HepG2 (cell line): ENCODE measurements around the gene RABGAP1L. TPM values are rescaled to one million over a fixed set of nuclear protein-coding genes. Genes with fewer than 3 reads are reported as not detected.

ENCODE experiments used
- ARHGAP35 ChIP-seq: sonication (generic); formaldehyde crosslinking; IDR thresholded peaks from 2 replicates; pipeline ENCODE4 v1.9.0; 2022; ENCODE audit warnings: mild to moderate bottlenecking, inconsistent platforms, moderate library complexity, missing genetic modification reagents, borderline replicate concordance
- ARID5B ChIP-seq: IDR thresholded peaks from 2 replicates; pipeline ENCODE4 v1.4.0; 2020; ENCODE audit warnings: mild to moderate bottlenecking, missing genetic modification reagents
- FOSL2 ChIP-seq: sonication (generic); formaldehyde crosslinking; IDR thresholded peaks from 2 replicates; pipeline ENCODE4 v1.4.0; 2020; ENCODE audit warnings: missing genetic modification reagents
- FOXA1 ChIP-seq, 2 experiments: fragments of 450-650 bp in 1 of 2; sonication (generic) in 1 of 2; formaldehyde crosslinking in 1 of 2; IDR thresholded peaks; 2 replicates each; pipeline versions ENCODE4 v1.4.0 to v1.6.1; 2016 to 2020; ENCODE audit warnings: missing genetic modification reagents in 1 of 2
- FOXK1 ChIP-seq: sonication (generic); formaldehyde crosslinking; IDR thresholded peaks from 2 replicates; pipeline ENCODE4 v1.4.0; 2020; ENCODE audit warnings: low read depth, missing genetic modification reagents, borderline replicate concordance
- HOMEZ ChIP-seq: IDR thresholded peaks from 2 replicates; pipeline ENCODE4 v1.6.1; 2016; ENCODE audit warnings: low read depth
- MIER3 ChIP-seq: IDR thresholded peaks from 2 replicates; pipeline ENCODE4 v1.6.1; 2016; ENCODE audit warnings: missing compliant biosample characterization, borderline replicate concordance
- PRDM4 ChIP-seq: sonication (generic); formaldehyde crosslinking; IDR thresholded peaks from 2 replicates; pipeline ENCODE4 v1.9.0; 2021; ENCODE audit warnings: missing genetic modification reagents, borderline replicate concordance
- STAG1 ChIP-seq: sonication (generic); formaldehyde crosslinking; IDR thresholded peaks from 2 replicates; pipeline ENCODE4 v1.4.0; 2020; ENCODE audit warnings: missing genetic modification reagents
- TARDBP ChIP-seq: sonication (generic); formaldehyde crosslinking; IDR thresholded peaks from 2 replicates; pipeline ENCODE4 v1.8.0; 2022; ENCODE audit warnings: mild to moderate bottlenecking, missing genetic modification reagents
- polyA plus RNA-seq, 8 experiments: library from polyadenylated mRNA; depleted of rRNA in 3 of 8; stranded (reverse) in 7 of 8; unstranded in 1 of 8; fragments of >200 nt; fragmentation: Illumina TruSeq in 4 of 8; extraction: Trizol in 4 of 8; gene quantifications; 2 replicates each; pipeline versions ENCODE4 v1.2.1 to v1.2.3, GENCODE V29; 2011 to 2016; ENCODE audit warnings: low read depth in 4 of 8, missing spikeins in 1 of 8, mixed read lengths in 1 of 8; ENCODE audit not compliant: insufficient read depth in 1 of 8
- total RNA-seq, 5 experiments: library from RNA; depleted of rRNA; stranded (reverse); fragments of >200 nt; fragmentation: Illumina TruSeq; extraction: Trizol; gene quantifications; 2 replicates each; pipeline ENCODE4 v1.2.3, GENCODE V29; 2016; ENCODE audit warnings: low read depth in 1 of 5

RABGAP1L gene
- total and polyA plus RNA-seq, 2 of the 13 experiments (the other 11 are each of a cell fraction or from before 2014, with no cell fraction given), result 7.9 to 22.6 TPM

GRCh38 chr1:174692313-174692712, 533.0 kb downstream of the RABGAP1L start (continued):
- peak; percentile 39; the same call in 1 of the 2 replicates for TF ChIP-seq ARID5B (CRISPR knock-in tag)
- TF ChIP-seq STAG1 (CRISPR knock-in tag), result peak; percentile 6; the same call in 1 of the 2 replicates
- peak; percentile 62 for TF ChIP-seq FOSL2 (CRISPR knock-in tag)
- TF ChIP-seq FOXK1, result 0 out of 2 replicates have a peak, but pooled peaks have one; percentile 32
- no peak for TF ChIP-seq MIER3
- peak; percentile 92; the same call in 1 of the 2 replicates for TF ChIP-seq PRDM4 (CRISPR knock-in tag)
- no peak for TF ChIP-seq FOXA1 (IDR thresholded peaks at IDR 0.05)
- TF ChIP-seq FOXA1 (CRISPR knock-in tag; IDR thresholded peaks at IDR 0.05), result 0 out of 2 replicates have a peak, but pooled peaks have one; percentile 17
- TF ChIP-seq ARHGAP35 (CRISPR knock-in tag), result no peak
- no peak for TF ChIP-seq TARDBP (CRISPR knock-in tag)
- TF ChIP-seq HOMEZ (CRISPR knock-in tag), result peak; percentile 68; the same call in 1 of the 2 replicates
